ENCODE data around the gene FNBP1L.

Gene FNBP1L

DNA sequence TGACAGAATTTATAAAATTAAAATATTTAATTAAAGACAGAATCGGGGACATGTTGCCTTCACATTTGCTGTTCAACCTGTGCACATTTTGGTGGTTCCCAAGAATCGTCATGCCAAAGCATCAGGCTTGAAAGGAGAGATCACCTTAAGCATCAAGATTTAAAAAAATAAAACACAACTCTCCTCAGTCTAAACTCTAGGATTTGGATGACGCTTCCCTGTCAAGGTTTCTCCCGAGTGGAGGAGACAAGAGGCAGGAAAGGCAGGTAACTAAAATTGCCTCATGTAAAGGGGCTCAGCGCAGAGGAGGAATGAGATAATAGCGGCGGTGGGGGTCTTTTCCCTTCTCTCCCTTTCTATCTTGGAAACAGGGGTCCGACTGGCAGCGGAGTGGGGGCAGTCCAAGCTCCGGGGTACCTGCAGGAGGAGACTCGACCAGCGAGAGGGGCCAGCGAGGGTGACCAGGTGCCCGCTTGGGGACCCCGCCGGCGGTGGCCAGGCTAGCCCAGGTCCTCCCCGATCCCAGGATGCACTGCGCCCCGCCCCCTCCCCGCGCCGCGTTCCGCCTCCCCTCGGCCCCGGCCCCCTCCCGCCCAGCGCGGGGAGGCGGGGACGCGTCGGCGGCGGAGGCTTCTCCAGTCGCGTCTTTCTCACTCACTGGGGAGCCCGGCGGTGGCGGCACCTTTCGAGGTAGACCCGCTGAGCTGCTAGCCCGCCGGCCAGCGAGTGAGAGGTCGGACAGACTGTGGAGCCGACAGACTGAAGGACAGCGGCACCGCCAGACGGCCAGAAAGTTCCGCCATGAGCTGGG lies at the start of gene FNBP1L:
FNBP1L (plus strand) TSS at position 638 of the 811 bp plus-strand sequence; CDS start at position 802, 164 bp downstream.
- Histone ChIP-seq H3K27ac (ENCODE audit: extremely low read depth, low read depth, low read length) (peak within 1 kb of the TSS; percentile 96), H3K4me1 (ENCODE audit: control insufficient read depth, insufficient read depth, low read length) (peaks cover 3% of the 10 kb centered on the region; the same call in 1 of the 2 replicates), H3K4me3 (ENCODE audit: low read depth, low read length) (peak within 1 kb of the TSS; percentile 98), H3K9me3 (ENCODE audit: control insufficient read depth, insufficient read depth, low read depth, low read length) (no peaks in the 10 kb centered on the region), H3K36me3 (ENCODE audit: control insufficient read depth in 2 of 2, insufficient read depth in 1 of 2, low read length in 2 of 2) (no peaks in the 10 kb centered on the region)
- ChIA-PET CTCF (interaction anchor here (0.6 to 1.7 kb wide), 6 partner anchors 14 to 460 kb away, joined by 3 to 6 read pairs (median 4); no protein-coding TSS in a partner anchor), POLR2A (interaction anchor here (0.6 to 2.3 kb wide), 9 partner anchors 37 to 432 kb away, joined by 3 to 10 read pairs (median 4); partner anchors contain the start of genes DNTTIP2 and DR1)
- 0 out of 2 replicates have a peak, but pooled peaks have one; percentile 48 for TF ChIP-seq ZNF501 (tag by site-specific recombination; IDR thresholded peaks at IDR 0.05)
- no peak for TF ChIP-seq ZSCAN30 (tag by site-specific recombination; IDR thresholded peaks at IDR 0.05)
- TF ChIP-seq ZFP37 (tag by site-specific recombination; IDR thresholded peaks at IDR 0.05), result peak; percentile 54; the same call in 1 of the 2 replicates
- no peak for TF ChIP-seq ZNF530 (tag by site-specific recombination; IDR thresholded peaks at IDR 0.05; ENCODE audit: low read depth)
- TF ChIP-seq ZNF660 (tag by site-specific recombination; IDR thresholded peaks at IDR 0.05), result 0 out of 2 replicates have a peak, but pooled peaks have one; percentile 14
- TF ChIP-seq KLF16 (tag by site-specific recombination; IDR thresholded peaks at IDR 0.05), result 0 out of 2 replicates have a peak, but pooled peaks have one; percentile 21
- TF ChIP-seq, protein P1, sequence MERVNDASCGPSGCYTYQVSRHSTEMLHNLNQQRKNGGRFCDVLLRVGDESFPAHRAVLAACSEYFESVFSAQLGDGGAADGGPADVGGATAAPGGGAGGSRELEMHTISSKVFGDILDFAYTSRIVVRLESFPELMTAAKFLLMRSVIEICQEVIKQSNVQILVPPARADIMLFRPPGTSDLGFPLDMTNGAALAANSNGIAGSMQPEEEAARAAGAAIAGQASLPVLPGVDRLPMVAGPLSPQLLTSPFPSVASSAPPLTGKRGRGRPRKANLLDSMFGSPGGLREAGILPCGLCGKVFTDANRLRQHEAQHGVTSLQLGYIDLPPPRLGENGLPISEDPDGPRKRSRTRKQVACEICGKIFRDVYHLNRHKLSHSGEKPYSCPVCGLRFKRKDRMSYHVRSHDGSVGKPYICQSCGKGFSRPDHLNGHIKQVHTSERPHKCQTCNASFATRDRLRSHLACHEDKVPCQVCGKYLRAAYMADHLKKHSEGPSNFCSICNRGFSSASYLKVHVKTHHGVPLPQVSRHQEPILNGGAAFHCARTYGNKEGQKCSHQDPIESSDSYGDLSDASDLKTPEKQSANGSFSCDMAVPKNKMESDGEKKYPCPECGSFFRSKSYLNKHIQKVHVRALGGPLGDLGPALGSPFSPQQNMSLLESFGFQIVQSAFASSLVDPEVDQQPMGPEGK (tag by site-specific recombination; IDR thresholded peaks at IDR 0.05), result peak; percentile 52
- peak; percentile 70; the same call in 1 of the 2 replicates for TF ChIP-seq ZEB2 (tag by site-specific recombination; IDR thresholded peaks at IDR 0.05)
- TF ChIP-seq SP3 (tag by site-specific recombination; IDR thresholded peaks at IDR 0.05), result peak; percentile 55
- TF ChIP-seq ZNF629 (tag by site-specific recombination; IDR thresholded peaks at IDR 0.05), result 0 out of 2 replicates have a peak, but pooled peaks have one; percentile 8
- peak; percentile 93 for TF ChIP-seq ZNF335 (tag by site-specific recombination; conservative IDR thresholded peaks at IDR 0.05)
- TF ChIP-seq, protein P2, sequence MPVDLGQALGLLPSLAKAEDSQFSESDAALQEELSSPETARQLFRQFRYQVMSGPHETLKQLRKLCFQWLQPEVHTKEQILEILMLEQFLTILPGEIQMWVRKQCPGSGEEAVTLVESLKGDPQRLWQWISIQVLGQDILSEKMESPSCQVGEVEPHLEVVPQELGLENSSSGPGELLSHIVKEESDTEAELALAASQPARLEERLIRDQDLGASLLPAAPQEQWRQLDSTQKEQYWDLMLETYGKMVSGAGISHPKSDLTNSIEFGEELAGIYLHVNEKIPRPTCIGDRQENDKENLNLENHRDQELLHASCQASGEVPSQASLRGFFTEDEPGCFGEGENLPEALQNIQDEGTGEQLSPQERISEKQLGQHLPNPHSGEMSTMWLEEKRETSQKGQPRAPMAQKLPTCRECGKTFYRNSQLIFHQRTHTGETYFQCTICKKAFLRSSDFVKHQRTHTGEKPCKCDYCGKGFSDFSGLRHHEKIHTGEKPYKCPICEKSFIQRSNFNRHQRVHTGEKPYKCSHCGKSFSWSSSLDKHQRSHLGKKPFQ (tag by site-specific recombination; IDR thresholded peaks at IDR 0.05), result no peak
- TF ChIP-seq, protein P3, sequence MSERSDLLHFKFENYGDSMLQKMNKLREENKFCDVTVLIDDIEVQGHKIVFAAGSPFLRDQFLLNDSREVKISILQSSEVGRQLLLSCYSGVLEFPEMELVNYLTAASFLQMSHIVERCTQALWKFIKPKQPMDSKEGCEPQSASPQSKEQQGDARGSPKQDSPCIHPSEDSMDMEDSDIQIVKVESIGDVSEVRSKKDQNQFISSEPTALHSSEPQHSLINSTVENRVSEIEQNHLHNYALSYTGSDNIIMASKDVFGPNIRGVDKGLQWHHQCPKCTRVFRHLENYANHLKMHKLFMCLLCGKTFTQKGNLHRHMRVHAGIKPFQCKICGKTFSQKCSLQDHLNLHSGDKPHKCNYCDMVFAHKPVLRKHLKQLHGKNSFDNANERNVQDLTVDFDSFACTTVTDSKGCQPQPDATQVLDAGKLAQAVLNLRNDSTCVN (tag by site-specific recombination; optimal IDR thresholded peaks at IDR 0.05), result peak; percentile 92
- peak; percentile 67 for TF ChIP-seq ZFHX2 (tag by site-specific recombination; conservative IDR thresholded peaks at IDR 0.05)
- TF ChIP-seq ZNF76 (tag by site-specific recombination; IDR thresholded peaks at IDR 0.05; ENCODE audit: borderline replicate concordance, low read depth), result peak; percentile 80
- TF ChIP-seq, protein P4, sequence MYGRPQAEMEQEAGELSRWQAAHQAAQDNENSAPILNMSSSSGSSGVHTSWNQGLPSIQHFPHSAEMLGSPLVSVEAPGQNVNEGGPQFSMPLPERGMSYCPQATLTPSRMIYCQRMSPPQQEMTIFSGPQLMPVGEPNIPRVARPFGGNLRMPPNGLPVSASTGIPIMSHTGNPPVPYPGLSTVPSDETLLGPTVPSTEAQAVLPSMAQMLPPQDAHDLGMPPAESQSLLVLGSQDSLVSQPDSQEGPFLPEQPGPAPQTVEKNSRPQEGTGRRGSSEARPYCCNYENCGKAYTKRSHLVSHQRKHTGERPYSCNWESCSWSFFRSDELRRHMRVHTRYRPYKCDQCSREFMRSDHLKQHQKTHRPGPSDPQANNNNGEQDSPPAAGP (tag by site-specific recombination; IDR thresholded peaks at IDR 0.05), result 0 out of 2 replicates have a peak, but pooled peaks have one; percentile 19
- TF ChIP-seq, protein P5, sequence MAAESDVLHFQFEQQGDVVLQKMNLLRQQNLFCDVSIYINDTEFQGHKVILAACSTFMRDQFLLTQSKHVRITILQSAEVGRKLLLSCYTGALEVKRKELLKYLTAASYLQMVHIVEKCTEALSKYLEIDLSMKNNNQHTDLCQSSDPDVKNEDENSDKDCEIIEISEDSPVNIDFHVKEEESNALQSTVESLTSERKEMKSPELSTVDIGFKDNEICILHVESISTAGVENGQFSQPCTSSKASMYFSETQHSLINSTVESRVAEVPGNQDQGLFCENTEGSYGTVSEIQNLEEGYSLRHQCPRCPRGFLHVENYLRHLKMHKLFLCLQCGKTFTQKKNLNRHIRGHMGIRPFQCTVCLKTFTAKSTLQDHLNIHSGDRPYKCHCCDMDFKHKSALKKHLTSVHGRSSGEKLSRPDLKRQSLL (tag by site-specific recombination; IDR thresholded peaks at IDR 0.05), result no peak
- TF ChIP-seq, protein P6, sequence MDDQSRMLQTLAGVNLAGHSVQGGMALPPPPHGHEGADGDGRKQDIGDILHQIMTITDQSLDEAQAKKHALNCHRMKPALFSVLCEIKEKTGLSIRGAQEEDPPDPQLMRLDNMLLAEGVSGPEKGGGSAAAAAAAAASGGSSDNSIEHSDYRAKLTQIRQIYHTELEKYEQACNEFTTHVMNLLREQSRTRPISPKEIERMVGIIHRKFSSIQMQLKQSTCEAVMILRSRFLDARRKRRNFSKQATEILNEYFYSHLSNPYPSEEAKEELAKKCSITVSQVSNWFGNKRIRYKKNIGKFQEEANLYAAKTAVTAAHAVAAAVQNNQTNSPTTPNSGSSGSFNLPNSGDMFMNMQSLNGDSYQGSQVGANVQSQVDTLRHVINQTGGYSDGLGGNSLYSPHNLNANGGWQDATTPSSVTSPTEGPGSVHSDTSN (CRISPR knock-in tag; IDR thresholded peaks at IDR 0.05), result peak; percentile 75; the same call in 1 of the 2 replicates
- TF ChIP-seq ZNF560 (tag by site-specific recombination; IDR thresholded peaks at IDR 0.05; ENCODE audit: borderline replicate concordance), result no peak
- TF ChIP-seq ZIC2 (tag by site-specific recombination; IDR thresholded peaks at IDR 0.05), result peak; percentile 65; the same call in 1 of the 2 replicates
- TF ChIP-seq ZNF423 (tag by site-specific recombination; IDR thresholded peaks at IDR 0.05), result 0 out of 2 replicates have a peak, but pooled peaks have one; percentile 36
- TF ChIP-seq, protein P7, sequence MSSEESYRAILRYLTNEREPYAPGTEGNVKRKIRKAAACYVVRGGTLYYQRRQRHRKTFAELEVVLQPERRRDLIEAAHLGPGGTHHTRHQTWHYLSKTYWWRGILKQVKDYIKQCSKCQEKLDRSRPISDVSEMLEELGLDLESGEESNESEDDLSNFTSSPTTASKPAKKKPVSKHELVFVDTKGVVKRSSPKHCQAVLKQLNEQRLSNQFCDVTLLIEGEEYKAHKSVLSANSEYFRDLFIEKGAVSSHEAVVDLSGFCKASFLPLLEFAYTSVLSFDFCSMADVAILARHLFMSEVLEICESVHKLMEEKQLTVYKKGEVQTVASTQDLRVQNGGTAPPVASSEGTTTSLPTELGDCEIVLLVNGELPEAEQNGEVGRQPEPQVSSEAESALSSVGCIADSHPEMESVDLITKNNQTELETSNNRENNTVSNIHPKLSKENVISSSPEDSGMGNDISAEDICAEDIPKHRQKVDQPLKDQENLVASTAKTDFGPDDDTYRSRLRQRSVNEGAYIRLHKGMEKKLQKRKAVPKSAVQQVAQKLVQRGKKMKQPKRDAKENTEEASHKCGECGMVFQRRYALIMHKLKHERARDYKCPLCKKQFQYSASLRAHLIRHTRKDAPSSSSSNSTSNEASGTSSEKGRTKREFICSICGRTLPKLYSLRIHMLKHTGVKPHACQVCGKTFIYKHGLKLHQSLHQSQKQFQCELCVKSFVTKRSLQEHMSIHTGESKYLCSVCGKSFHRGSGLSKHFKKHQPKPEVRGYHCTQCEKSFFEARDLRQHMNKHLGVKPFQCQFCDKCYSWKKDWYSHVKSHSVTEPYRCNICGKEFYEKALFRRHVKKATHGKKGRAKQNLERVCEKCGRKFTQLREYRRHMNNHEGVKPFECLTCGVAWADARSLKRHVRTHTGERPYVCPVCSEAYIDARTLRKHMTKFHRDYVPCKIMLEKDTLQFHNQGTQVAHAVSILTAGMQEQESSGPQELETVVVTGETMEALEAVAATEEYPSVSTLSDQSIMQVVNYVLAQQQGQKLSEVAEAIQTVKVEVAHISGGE (tag by site-specific recombination; conservative IDR thresholded peaks at IDR 0.05; ENCODE audit: low read depth), result peak; percentile 30; the same call in 1 of the 2 replicates
